Measurements from ENCODE around the gene INO80B.

- TF ChIP-seq POLR2A (IDR thresholded peaks at IDR 0.05; ENCODE audit: low read depth, low read length) (no peak), POLR2AphosphoS5 (IDR thresholded peaks at IDR 0.05; ENCODE audit: low read depth, low read length) (no peak)
Measured at GRCh38 chr2:74498500-74499266, 43.8 kb downstream of the INO80B start.

Data from GM12892 (cell line).